Measurements from ENCODE around the gene ATM. TPM values are rescaled to one million over a fixed set of nuclear protein-coding genes. Genes with fewer than 3 reads are reported as not detected.
"Not testable (repeated sequence)": the region's sequence is repeated elsewhere in the genome, so short reads cannot be mapped to it uniquely, and the experiment has no call there.

The ATM gene
- total RNA-seq, 1 experiment from 2014 or later = 70.6 TPM

- H3K4me1 Mint-ChIP-seq (ENCODE audit: insufficient read depth, unreplicated experiment) = no peaks in the 10 kb centered on the region
- H3K27ac Mint-ChIP-seq (ENCODE audit: low read depth, unreplicated experiment) = no peak overlapping the region
- no peak for TF ChIP-seq CTCF (IDR thresholded peaks at IDR 0.05; ENCODE audit: unreplicated experiment)
- no peak overlapping the region for H3K4me3 Mint-ChIP-seq (ENCODE audit: unreplicated experiment)
- H3K9me3 Mint-ChIP-seq (ENCODE audit: unreplicated experiment) = no peaks in the 10 kb centered on the region
- no peaks in the 10 kb centered on the region for H3K27me3 Mint-ChIP-seq (ENCODE audit: insufficient read depth, unreplicated experiment)
- intact Hi-C loops (cut with micrococcal nuclease) = no loop called here
- ChIA-PET CTCF (no interaction called here), POLR2A (interaction anchor here (0.9 kb wide), 1 partner anchor 72 kb away, joined by 4 read pairs; the partner anchor contains the start of gene C11orf65)
- no peak for DNase-seq (ENCODE audit: unreplicated experiment)
- H3K36me3 Mint-ChIP-seq (ENCODE audit: insufficient read depth, unreplicated experiment) = no peaks in the 10 kb centered on the region
- no TSS peak for BruUV-seq (replicated peaks)
Observed at GRCh38 chr11:108394744-108395284, 171.9 kb downstream of the ATM start.

- POLR2A ChIA-PET; H3K27me3 Mint-ChIP-seq (ENCODE audit: insufficient read depth, unreplicated experiment); CTCF ChIA-PET; H3K27ac Mint-ChIP-seq (ENCODE audit: low read depth, unreplicated experiment); H3K9me3 Mint-ChIP-seq (ENCODE audit: unreplicated experiment); H3K4me1 Mint-ChIP-seq (ENCODE audit: insufficient read depth, unreplicated experiment); H3K4me3 Mint-ChIP-seq (ENCODE audit: unreplicated experiment); H3K36me3 Mint-ChIP-seq (ENCODE audit: insufficient read depth, unreplicated experiment); intact Hi-C loops (cut with micrococcal nuclease); BruUV-seq (replicated peaks); DNase-seq (ENCODE audit: unreplicated experiment): not testable (repeated sequence)
Observed at GRCh38 chr11:108396672-108397071, 173.8 kb downstream of the ATM start.

- no peaks in the 10 kb centered on the region for H3K9me3 Mint-ChIP-seq (ENCODE audit: unreplicated experiment)
- H3K4me1 Mint-ChIP-seq (ENCODE audit: insufficient read depth, unreplicated experiment) = no peaks in the 10 kb centered on the region
- no peak for DNase-seq (ENCODE audit: unreplicated experiment)
- no peak overlapping the region for H3K27ac Mint-ChIP-seq (ENCODE audit: low read depth, unreplicated experiment)
- H3K36me3 Mint-ChIP-seq (ENCODE audit: insufficient read depth, unreplicated experiment) = no peaks in the 10 kb centered on the region
- TF ChIP-seq CTCF (IDR thresholded peaks at IDR 0.05; ENCODE audit: unreplicated experiment) = no peak
- POLR2A ChIA-PET = no interaction called here
- no peak overlapping the region for H3K4me3 Mint-ChIP-seq (ENCODE audit: unreplicated experiment)
- no peaks in the 10 kb centered on the region for H3K27me3 Mint-ChIP-seq (ENCODE audit: insufficient read depth, unreplicated experiment)
- CTCF ChIA-PET = interaction anchor here (0.8 kb wide), 1 partner anchor 29 kb away, joined by 4 read pairs; no protein-coding TSS in a partner anchor
- BruUV-seq (replicated peaks) = no TSS peak
- intact Hi-C loops (cut with micrococcal nuclease) = no loop called here
Observed at GRCh38 chr11:108398439-108398838, 175.6 kb downstream of the ATM start.

- Mint-ChIP-seq H3K36me3 (ENCODE audit: insufficient read depth, unreplicated experiment) (no peaks in the 10 kb centered on the region), H3K27ac (ENCODE audit: low read depth, unreplicated experiment) (no peak overlapping the region), H3K4me1 (ENCODE audit: insufficient read depth, unreplicated experiment) (no peaks in the 10 kb centered on the region), H3K27me3 (ENCODE audit: insufficient read depth, unreplicated experiment) (no peaks in the 10 kb centered on the region), H3K4me3 (ENCODE audit: unreplicated experiment) (no peak overlapping the region), H3K9me3 (ENCODE audit: unreplicated experiment) (no peaks in the 10 kb centered on the region)
- intact Hi-C loops (cut with micrococcal nuclease) = no loop called here
- TF ChIP-seq CTCF (IDR thresholded peaks at IDR 0.05; ENCODE audit: unreplicated experiment) = no peak
- POLR2A ChIA-PET = interaction anchor here (0.7 to 1.0 kb wide), 2 partner anchors 11 to 54 kb away, joined by 3 to 4 read pairs; no protein-coding TSS in a partner anchor
- CTCF ChIA-PET = interaction anchor here (0.6 kb wide), 1 partner anchor 192 kb away, joined by 3 read pairs; no protein-coding TSS in a partner anchor
- no peak for DNase-seq (ENCODE audit: unreplicated experiment)
- no TSS peak for BruUV-seq (replicated peaks)
Observed at GRCh38 chr11:108402241-108402640, 179.4 kb downstream of the ATM start.

GRCh38 chr11:108403052-108403451 lies 180.2 kb downstream of the ATM start:
- ChIA-PET CTCF (no interaction called here), POLR2A (interaction anchor here (0.7 kb wide), 1 partner anchor 55 kb away, joined by 4 read pairs; no protein-coding TSS in a partner anchor)
- no peak for TF ChIP-seq CTCF (IDR thresholded peaks at IDR 0.05; ENCODE audit: unreplicated experiment)
- DNase-seq (ENCODE audit: unreplicated experiment) = no peak
- H3K4me1 Mint-ChIP-seq (ENCODE audit: insufficient read depth, unreplicated experiment) = no peaks in the 10 kb centered on the region
- H3K27ac Mint-ChIP-seq (ENCODE audit: low read depth, unreplicated experiment) = no peak overlapping the region
- intact Hi-C loops (cut with micrococcal nuclease) = no loop called here
- H3K27me3 Mint-ChIP-seq (ENCODE audit: insufficient read depth, unreplicated experiment) = no peaks in the 10 kb centered on the region
- no TSS peak for BruUV-seq (replicated peaks)
- H3K9me3 Mint-ChIP-seq (ENCODE audit: unreplicated experiment) = no peaks in the 10 kb centered on the region
- no peak overlapping the region for H3K4me3 Mint-ChIP-seq (ENCODE audit: unreplicated experiment)
- no peaks in the 10 kb centered on the region for H3K36me3 Mint-ChIP-seq (ENCODE audit: insufficient read depth, unreplicated experiment)

Measured in MCF 10A (cell line).